Keratinocyte (primary cell): ENCODE data around the gene XAGE1B. TPM values are rescaled to one million over a fixed set of nuclear protein-coding genes. Genes with fewer than 3 reads are reported as not detected.
"Not testable (repeated sequence)": the region's sequence is repeated elsewhere in the genome, so short reads cannot be mapped to it uniquely, and the experiment has no call there.

Experiments
- DNase-seq: peaks from one replicate; pipeline ENCODE4 v3.0.0-alpha.2; 2011; ENCODE audit warnings: low read depth, missing footprints, low spot score
- FAIRE-seq: peaks from 2 replicates; lab custom pipeline; 2011; peaks lifted over from hg19 to GRCh38; lab: Jason Lieb, UNC
- H2AFZ ChIP-seq: 2 replicates; pipeline ENCODE4 v1.6.0; 2012; ENCODE audit warnings: low read length, control low read depth, inconsistent platforms; ENCODE audit not compliant: control insufficient read depth
- H3K27ac ChIP-seq: 2 replicates; pipeline ENCODE4 v1.5.1; 2011; ENCODE audit warnings: low read length; ENCODE audit not compliant: control insufficient read depth, insufficient read depth
- H3K27me3 ChIP-seq: 3 replicates; pipeline ENCODE4 v1.6.0; 2011; ENCODE audit warnings: low read length; ENCODE audit not compliant: control insufficient read depth, insufficient read depth; ENCODE audit errors: extremely low read depth
- H3K36me3 ChIP-seq, 2 experiments: 2 replicates in 1 of 2; 3 replicates in 1 of 2; pipeline ENCODE4 v1.5.1; 2011; ENCODE audit warnings: low read length in 2 of 2, mild to moderate bottlenecking in 1 of 2; ENCODE audit not compliant: control insufficient read depth in 2 of 2, insufficient read depth in 2 of 2; ENCODE audit errors: extremely low read depth in 1 of 2
- H3K4me1 ChIP-seq: 3 replicates; pipeline ENCODE4 v1.5.1; 2011; ENCODE audit warnings: low read length; ENCODE audit not compliant: control insufficient read depth, insufficient read depth; ENCODE audit errors: extremely low read depth
- H3K4me2 ChIP-seq: 3 replicates; pipeline ENCODE4 v1.6.0; 2011; ENCODE audit warnings: low read depth, low read length; ENCODE audit not compliant: control insufficient read depth, insufficient read depth; ENCODE audit errors: extremely low read depth
- H3K4me3 ChIP-seq, 3 experiments: fragments of 200-600 bp in 1 of 3; sonication (generic) in 1 of 3; 2 replicates in 2 of 3; 3 replicates in 1 of 3; pipeline ENCODE4 v1.5.1; 2011 to 2016; ENCODE audit warnings: low read length in 3 of 3, mild to moderate bottlenecking in 3 of 3, control low read depth in 2 of 3, inconsistent platforms in 1 of 3, low read depth in 1 of 3, mixed read lengths in 1 of 3, mixed run types in 1 of 3, moderate library complexity in 1 of 3; ENCODE audit not compliant: control insufficient read depth in 2 of 3, insufficient read depth in 2 of 3; ENCODE audit errors: extremely low read depth in 1 of 3
- H3K79me2 ChIP-seq: 2 replicates; pipeline ENCODE4 v1.6.0; 2012; ENCODE audit warnings: low read length; ENCODE audit not compliant: control insufficient read depth, insufficient read depth
- H3K9ac ChIP-seq: 3 replicates; pipeline ENCODE4 v1.6.0; 2011; ENCODE audit warnings: low read length; ENCODE audit not compliant: control insufficient read depth, insufficient read depth; ENCODE audit errors: extremely low read depth
- H3K9me1 ChIP-seq: 3 replicates; pipeline ENCODE4 v1.6.0; 2011; ENCODE audit warnings: low read length; ENCODE audit not compliant: control insufficient read depth, insufficient read depth; ENCODE audit errors: extremely low read depth
- H3K9me3 ChIP-seq: 2 replicates; pipeline ENCODE4 v1.5.1; 2012; ENCODE audit warnings: low read depth, low read length; ENCODE audit not compliant: control insufficient read depth
- H4K20me1 ChIP-seq: 3 replicates; pipeline ENCODE4 v1.6.0; 2011; ENCODE audit warnings: low read length; ENCODE audit not compliant: control insufficient read depth, insufficient read depth; ENCODE audit errors: extremely low read depth
- EZH2 ChIP-seq: IDR thresholded peaks from one replicate; pipeline ENCODE4 v1.6.1; 2012; ENCODE audit warnings: inconsistent platforms, mild to moderate bottlenecking, low read length, moderate library complexity
- dilution Hi-C: fragments of 300-500 bp; cut with MboI; formaldehyde crosslinking; loops from one replicate; pipeline ENCODE4 v1.7.0; 2020; ENCODE audit warnings: low sequenced_read_pairs; ENCODE audit not compliant: extremely low pct_ligation_motif_present
- polyA plus RNA-seq, 5 experiments: library from polyadenylated mRNA; depleted of rRNA in 3 of 5; stranded (reverse) in 3 of 5; stranded (forward) in 1 of 5; unstranded in 1 of 5; fragments of >200 nt; gene quantifications; 1 replicate in 1 of 5; 2 replicates in 3 of 5; 3 replicates in 1 of 5; pipeline versions ENCODE4 v1.2.1 to v1.2.3, GENCODE V29; 2011 to 2012; ENCODE audit warnings: missing spikeins in 2 of 5, low read depth in 1 of 5, low replicate concordance in 1 of 5
- TF ChIP-seq, protein P1 (sequence below), 3 experiments: IDR thresholded peaks in 1 of 3; conservative IDR thresholded peaks in 1 of 3; optimal IDR thresholded peaks in 1 of 3; 2 replicates in 2 of 3; 3 replicates in 1 of 3; pipeline versions ENCODE3 to v1.5.1; 2011; ENCODE audit warnings: low read length in 3 of 3, mild to moderate bottlenecking in 3 of 3, moderate library complexity in 2 of 3, control low read depth in 1 of 3, inconsistent platforms in 1 of 3; ENCODE audit not compliant: insufficient read depth in 2 of 3; ENCODE audit errors: extremely low read depth in 1 of 3

The XAGE1B gene
- polyA plus RNA-seq, 1 donor (not counting 4 experiments of a cell fraction or from before 2014, with no cell fraction given) = not detected

- DNase-seq, dilution Hi-C loops, H3K27ac ChIP-seq, H3K4me1 ChIP-seq, H3K4me2 ChIP-seq, H3K9ac ChIP-seq, H3K79me2 ChIP-seq, H4K20me1 ChIP-seq, H3K4me3 ChIP-seq, FAIRE-seq, H3K27me3 ChIP-seq, H3K9me1 ChIP-seq, H2AFZ ChIP-seq, H3K36me3 ChIP-seq, H3K9me3 ChIP-seq: not testable (repeated sequence)
Observed at GRCh38 chrX:52516110-52516986, 515 bp downstream of the XAGE1B start.

GRCh38 chrX:52511126-52511525, 5.7 kb downstream of the XAGE1B start:
- DNase-seq, H3K9me3 ChIP-seq, H3K9ac ChIP-seq, H3K4me1 ChIP-seq, H3K4me3 ChIP-seq, H3K4me2 ChIP-seq, FAIRE-seq, H3K36me3 ChIP-seq, H4K20me1 ChIP-seq, H3K9me1 ChIP-seq, H3K27me3 ChIP-seq, dilution Hi-C loops, H3K79me2 ChIP-seq, H3K27ac ChIP-seq, H2AFZ ChIP-seq: not testable (repeated sequence)

DNA sequence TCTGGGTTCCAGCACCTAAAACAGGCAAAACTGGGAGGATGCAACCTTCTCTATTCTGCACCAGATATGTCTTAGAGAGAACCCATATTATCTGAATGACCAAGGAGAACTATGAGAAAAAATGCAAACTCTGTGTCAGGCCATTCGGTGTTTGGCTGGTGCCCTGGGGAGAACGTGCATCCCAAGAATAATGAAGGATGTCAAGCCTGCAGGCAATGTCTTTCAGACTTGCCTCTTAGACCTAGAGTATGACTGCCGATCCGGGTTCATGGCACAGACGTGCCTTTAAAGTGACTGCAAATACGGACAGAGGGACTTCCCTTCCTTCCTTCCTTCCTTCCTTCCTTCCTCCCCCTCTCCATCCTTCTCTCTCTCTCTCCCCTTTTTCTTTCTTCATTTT, 6.9 kb downstream of the XAGE1B start:
- Histone ChIP-seq H3K9me1 (no peaks in the 10 kb centered on the region), H3K9ac (no peak overlapping the region), H3K36me3 (no peaks in the 10 kb centered on the region), H3K9me3 (no peaks in the 10 kb centered on the region), H4K20me1 (no peaks in the 10 kb centered on the region), H3K27ac (no peak overlapping the region), H3K79me2 (no peaks in the 10 kb centered on the region), H2AFZ (no peak overlapping the region), H3K27me3 (no peaks in the 10 kb centered on the region), H3K4me3 (no peak overlapping the region), H3K4me1 (no peaks in the 10 kb centered on the region), H3K4me2 (no peak overlapping the region)
- dilution Hi-C loops = no loop called here
- FAIRE-seq (no peak), DNase-seq (no peak)
- TF ChIP-seq, protein P1, sequence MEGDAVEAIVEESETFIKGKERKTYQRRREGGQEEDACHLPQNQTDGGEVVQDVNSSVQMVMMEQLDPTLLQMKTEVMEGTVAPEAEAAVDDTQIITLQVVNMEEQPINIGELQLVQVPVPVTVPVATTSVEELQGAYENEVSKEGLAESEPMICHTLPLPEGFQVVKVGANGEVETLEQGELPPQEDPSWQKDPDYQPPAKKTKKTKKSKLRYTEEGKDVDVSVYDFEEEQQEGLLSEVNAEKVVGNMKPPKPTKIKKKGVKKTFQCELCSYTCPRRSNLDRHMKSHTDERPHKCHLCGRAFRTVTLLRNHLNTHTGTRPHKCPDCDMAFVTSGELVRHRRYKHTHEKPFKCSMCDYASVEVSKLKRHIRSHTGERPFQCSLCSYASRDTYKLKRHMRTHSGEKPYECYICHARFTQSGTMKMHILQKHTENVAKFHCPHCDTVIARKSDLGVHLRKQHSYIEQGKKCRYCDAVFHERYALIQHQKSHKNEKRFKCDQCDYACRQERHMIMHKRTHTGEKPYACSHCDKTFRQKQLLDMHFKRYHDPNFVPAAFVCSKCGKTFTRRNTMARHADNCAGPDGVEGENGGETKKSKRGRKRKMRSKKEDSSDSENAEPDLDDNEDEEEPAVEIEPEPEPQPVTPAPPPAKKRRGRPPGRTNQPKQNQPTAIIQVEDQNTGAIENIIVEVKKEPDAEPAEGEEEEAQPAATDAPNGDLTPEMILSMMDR (optimal IDR thresholded peaks at IDR 0.05 in 1 of 3, IDR thresholded peaks at IDR 0.05 in 1 of 3, conservative IDR thresholded peaks at IDR 0.05 in 1 of 3; ENCODE audit: extremely low read depth in 1 of 3, insufficient read depth in 2 of 3, low read length in 3 of 3) = no peak
- TF ChIP-seq EZH2 = no peak
